MCF 10A (cell line): Measurements from ENCODE around the gene ST3GAL5. TPM values are rescaled to one million over a fixed set of nuclear protein-coding genes. Genes with fewer than 3 reads are reported as not detected.

ENCODE experiments used
- BruUV-seq: library from RNA; stranded (reverse); fragments of 400-500 nt; replicated peaks from 2 replicates; lab custom pipeline; 2021; lab: Mats Ljungman, UMichigan
- CTCF ChIA-PET: fragments of 300-600 bp; sonication (Branson Sonifier 250); formaldehyde crosslinking; extraction: SDS; loops from one replicate; lab custom pipeline; 2021; ENCODE audit warnings: antibody characterized with exemption, inconsistent platforms; lab: Yijun Ruan, JAX
- POLR2A ChIA-PET: fragments of 300-600, 350-650 bp; sonication (Branson Sonifier 250); formaldehyde crosslinking; extraction: SDS; loops from one replicate; lab custom pipeline; 2020; ENCODE audit warnings: antibody characterized with exemption, inconsistent platforms; lab: Yijun Ruan, JAX
- DNase-seq: peaks from one replicate; pipeline ENCODE4 v3.0.0-alpha.2; 2018; ENCODE audit not compliant: unreplicated experiment
- H3K27ac Mint-ChIP-seq: one replicate; pipeline ENCODE4 v1.8.0; 2022; ENCODE audit warnings: mild to moderate bottlenecking, low read depth, mixed read lengths; ENCODE audit not compliant: unreplicated experiment
- H3K27me3 Mint-ChIP-seq: one replicate; pipeline ENCODE4 v1.8.0; 2022; ENCODE audit warnings: mixed read lengths; ENCODE audit not compliant: insufficient read depth, unreplicated experiment
- H3K36me3 Mint-ChIP-seq: one replicate; pipeline ENCODE4 v1.8.0; 2022; ENCODE audit warnings: mild to moderate bottlenecking, moderate library complexity, mixed read lengths; ENCODE audit not compliant: insufficient read depth, unreplicated experiment
- H3K4me1 Mint-ChIP-seq: one replicate; pipeline ENCODE4 v1.8.0; 2022; ENCODE audit warnings: mixed read lengths; ENCODE audit not compliant: insufficient read depth, unreplicated experiment
- H3K4me3 Mint-ChIP-seq: one replicate; pipeline ENCODE4 v1.8.0; 2022; ENCODE audit warnings: mild to moderate bottlenecking, moderate library complexity, mixed read lengths; ENCODE audit not compliant: unreplicated experiment
- H3K9me3 Mint-ChIP-seq: one replicate; pipeline ENCODE4 v1.8.0; 2022; ENCODE audit warnings: mixed read lengths; ENCODE audit not compliant: unreplicated experiment
- CTCF ChIP-seq: fragments of 200-600 bp; IDR thresholded peaks from one replicate; pipeline ENCODE4 v1.8.0; 2022; ENCODE audit warnings: antibody characterized with exemption, mild to moderate bottlenecking; ENCODE audit not compliant: unreplicated experiment
- intact Hi-C: fragments of 100-400 bp; cut with micrococcal nuclease; formaldehyde crosslinking; loops from 2 replicates; pipeline ENCODE4 v1.14.1; 2022
- total RNA-seq: library from RNA; stranded (reverse); gene quantifications from 2 replicates; pipeline ENCODE4 v1.2.3, GENCODE V29; 2022

The ST3GAL5 gene
- total RNA-seq, 1 experiment from 2014 or later = 2.3 TPM

- DNase-seq = no peak
- BruUV-seq = no TSS peak
- H3K36me3 Mint-ChIP-seq = peaks cover 7% of the 10 kb centered on the region
- H3K9me3 Mint-ChIP-seq = no peaks in the 10 kb centered on the region
- ChIA-PET CTCF (interaction anchor here (0.6 kb wide), 1 partner anchor 182 kb away, joined by 5 read pairs; no protein-coding TSS in a partner anchor), POLR2A (no interaction called here)
- no peak overlapping the region for H3K27ac Mint-ChIP-seq
- intact Hi-C loops = no loop called here
- H3K4me1 Mint-ChIP-seq = no peaks in the 10 kb centered on the region
- no peak for TF ChIP-seq CTCF
- no peaks in the 10 kb centered on the region for H3K27me3 Mint-ChIP-seq
- no peak overlapping the region for H3K4me3 Mint-ChIP-seq
Measured at GRCh38 chr2:85846411-85846810, 42.4 kb downstream of the ST3GAL5 start.

GRCh38 chr2:85844486-85844885 is 44.3 kb downstream of the ST3GAL5 start:
- H3K9me3 Mint-ChIP-seq = no peaks in the 10 kb centered on the region
- no TSS peak for BruUV-seq
- H3K27ac Mint-ChIP-seq = no peak overlapping the region
- H3K36me3 Mint-ChIP-seq = peaks cover 12% of the 10 kb centered on the region
- H3K4me1 Mint-ChIP-seq = no peaks in the 10 kb centered on the region
- POLR2A ChIA-PET = interaction anchor here (0.7 kb wide), 1 partner anchor 18 kb away, joined by 3 read pairs; no protein-coding TSS in a partner anchor
- no peak overlapping the region for H3K4me3 Mint-ChIP-seq
- intact Hi-C loops = no loop called here
- no peak for DNase-seq
- CTCF ChIA-PET = interaction anchor here (0.5 to 0.9 kb wide), 3 partner anchors 41 to 209 kb away, joined by 3 to 4 read pairs (median 3); no protein-coding TSS in a partner anchor
- H3K27me3 Mint-ChIP-seq = no peaks in the 10 kb centered on the region
- TF ChIP-seq CTCF = no peak

GRCh38 chr2:85843543-85843942 is 45.2 kb downstream of the ST3GAL5 start:
- Mint-ChIP-seq H3K27me3 (no peaks in the 10 kb centered on the region), H3K27ac (no peak overlapping the region), H3K4me3 (no peak overlapping the region), H3K36me3 (peaks cover 12% of the 10 kb centered on the region), H3K4me1 (no peaks in the 10 kb centered on the region), H3K9me3 (no peaks in the 10 kb centered on the region)
- POLR2A ChIA-PET = interaction anchor here (0.6 to 0.7 kb wide), 2 partner anchors 209 to 266 kb away, joined by 3 to 4 read pairs; no protein-coding TSS in a partner anchor
- peak; percentile 28 for DNase-seq
- CTCF ChIA-PET = interaction anchor here (0.6 kb wide), 1 partner anchor 15 kb away, joined by 3 read pairs; no protein-coding TSS in a partner anchor
- BruUV-seq = no TSS peak
- intact Hi-C loops = no loop called here
- peak; percentile 53 for TF ChIP-seq CTCF

- Mint-ChIP-seq H3K27me3 (no peaks in the 10 kb centered on the region), H3K9me3 (peaks cover 14% of the 10 kb centered on the region), H3K27ac (no peak overlapping the region), H3K4me3 (no peak overlapping the region), H3K36me3 (peaks cover 6% of the 10 kb centered on the region), H3K4me1 (no peaks in the 10 kb centered on the region)
- no TSS peak for BruUV-seq
- TF ChIP-seq CTCF = no peak
- DNase-seq = no peak
- POLR2A ChIA-PET = no interaction called here
- intact Hi-C loops = no loop called here
- CTCF ChIA-PET = interaction anchor here (0.6 to 1.0 kb wide), 3 partner anchors 12 to 273 kb away, joined by 3 to 5 read pairs (median 4); no protein-coding TSS in a partner anchor
Measured at GRCh38 chr2:85840091-85840490, 48.7 kb downstream of the ST3GAL5 start.
